HUES48 (cell line): ENCODE data around the gene ITGAD.

ENCODE experiments used
- H3K27ac ChIP-seq: one replicate; pipeline ENCODE4 v1.7.0; 2013; ENCODE audit warnings: low read depth, low read length, inconsistent platforms
- H3K27me3 ChIP-seq: 2 replicates; pipeline ENCODE4 v1.6.1; 2013; ENCODE audit warnings: mild to moderate bottlenecking, low read length; ENCODE audit not compliant: control insufficient read depth, insufficient read depth
- H3K36me3 ChIP-seq: 2 replicates; pipeline ENCODE4 v1.6.1; 2013; ENCODE audit warnings: low read length; ENCODE audit not compliant: control insufficient read depth, insufficient read depth
- H3K4me1 ChIP-seq: 2 replicates; pipeline ENCODE4 v1.6.1; 2013; ENCODE audit warnings: mild to moderate bottlenecking, low read length; ENCODE audit not compliant: control insufficient read depth, insufficient read depth
- H3K4me3 ChIP-seq: 2 replicates; pipeline ENCODE4 v1.5.1; 2013; ENCODE audit warnings: mild to moderate bottlenecking, low read depth, low read length
- H3K9ac ChIP-seq: 2 replicates; pipeline ENCODE4 v1.6.1; 2013; ENCODE audit warnings: mild to moderate bottlenecking, low read depth, low read length, moderate library complexity
- H3K9me3 ChIP-seq: 2 replicates; pipeline ENCODE4 v1.6.1; 2013; ENCODE audit warnings: low read length; ENCODE audit not compliant: control insufficient read depth, insufficient read depth

Gene ITGAD

GRCh38 chr16:31371008-31371407 lies 22.1 kb upstream of the ITGAD start:
- Histone ChIP-seq H3K4me3 (no peak overlapping the region), H3K27me3 (no peaks in the 10 kb centered on the region), H3K27ac (no peak overlapping the region), H3K9me3 (no peaks in the 10 kb centered on the region), H3K36me3 (no peaks in the 10 kb centered on the region), H3K9ac (no peak overlapping the region), H3K4me1 (no peaks in the 10 kb centered on the region)

DNA sequence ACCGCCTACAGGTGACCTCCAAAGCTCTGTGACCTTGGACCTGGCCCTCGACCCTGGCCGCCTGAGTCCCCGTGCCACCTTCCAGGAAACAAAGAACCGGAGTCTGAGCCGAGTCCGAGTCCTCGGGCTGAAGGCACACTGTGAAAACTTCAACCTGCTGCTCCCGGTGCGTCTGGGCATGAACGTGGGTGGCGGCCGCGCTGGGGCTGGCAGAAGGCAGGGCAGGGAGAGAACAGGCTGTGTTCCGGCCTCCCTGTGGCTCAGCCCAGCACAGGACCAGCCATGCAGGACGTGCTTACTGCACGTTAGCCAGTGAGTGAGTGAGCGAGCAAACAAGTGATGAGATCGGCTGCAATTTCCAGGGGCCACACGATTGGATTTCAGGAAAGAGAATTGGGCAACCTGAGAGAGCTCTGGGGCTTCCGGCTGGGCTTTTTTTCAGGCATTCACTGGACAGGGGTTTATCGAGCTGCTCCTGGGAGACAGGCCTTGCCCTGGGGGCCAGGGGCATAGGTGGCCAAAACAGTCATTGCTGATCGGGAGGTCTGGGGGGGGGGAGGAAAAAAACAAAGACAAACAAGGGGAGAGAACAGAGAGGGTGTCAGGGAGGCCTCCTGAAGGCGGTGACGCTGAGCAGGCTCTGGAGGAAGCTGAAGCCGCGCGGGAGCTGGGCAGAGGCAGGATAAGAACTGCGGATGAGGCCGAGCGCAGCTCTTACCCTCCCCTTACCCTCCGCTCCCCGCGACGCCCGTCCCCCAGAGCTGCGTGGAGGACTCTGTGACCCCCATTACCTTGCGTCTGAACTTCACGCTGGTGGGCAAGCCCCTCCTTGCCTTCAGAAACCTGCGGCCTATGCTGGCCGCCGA lies 21.3 kb upstream of the ITGAD start:
- H3K4me1 ChIP-seq: no peaks in the 10 kb centered on the region
- H3K9ac ChIP-seq: no peak overlapping the region
- H3K9me3 ChIP-seq: no peaks in the 10 kb centered on the region
- H3K27ac ChIP-seq: no peak overlapping the region
- no peaks in the 10 kb centered on the region for H3K36me3 ChIP-seq
- H3K4me3 ChIP-seq: no peak overlapping the region
- no peaks in the 10 kb centered on the region for H3K27me3 ChIP-seq

DNA sequence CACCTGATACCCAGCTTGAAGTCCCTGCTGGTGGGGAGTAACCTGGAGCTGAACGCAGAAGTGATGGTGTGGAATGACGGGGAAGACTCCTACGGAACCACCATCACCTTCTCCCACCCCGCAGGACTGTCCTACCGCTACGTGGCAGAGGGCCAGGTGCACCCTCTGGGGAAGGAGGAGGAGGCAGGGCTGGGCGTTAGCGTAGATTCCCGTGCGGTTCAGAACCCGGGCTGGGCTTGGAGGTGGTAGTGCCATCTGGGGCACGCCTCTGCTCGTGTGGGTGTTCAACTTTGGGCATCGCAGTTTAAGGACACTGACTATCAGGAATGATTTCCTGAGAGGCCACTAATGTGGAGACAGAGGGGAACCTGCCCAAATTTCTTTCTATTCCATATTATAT lies 19.9 kb upstream of the ITGAD start:
- Histone ChIP-seq H3K9ac (no peak overlapping the region), H3K27me3 (no peaks in the 10 kb centered on the region), H3K36me3 (no peaks in the 10 kb centered on the region), H3K9me3 (no peaks in the 10 kb centered on the region), H3K4me1 (no peaks in the 10 kb centered on the region), H3K4me3 (no peak overlapping the region), H3K27ac (no peak overlapping the region)

DNA sequence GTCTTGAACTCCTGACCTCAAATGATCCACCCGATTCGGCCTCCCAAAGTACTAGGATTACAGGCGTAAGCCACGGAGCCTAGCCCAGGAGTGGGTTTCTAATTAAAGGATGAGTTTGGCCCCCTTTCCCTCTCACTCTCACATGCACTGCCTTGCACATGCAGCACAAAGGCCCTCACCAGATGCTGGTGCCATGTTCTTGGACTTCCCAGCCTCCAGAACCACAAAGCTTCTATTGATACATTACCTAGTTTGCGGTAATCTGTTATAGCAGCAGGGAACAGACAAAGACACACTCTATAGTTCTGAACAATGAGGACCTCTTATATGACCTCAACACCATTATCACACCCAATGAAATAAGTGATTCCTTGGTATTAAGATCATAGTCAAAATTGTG lies 17.9 kb upstream of the ITGAD start:
- Histone ChIP-seq H3K4me1 (no peaks in the 10 kb centered on the region), H3K36me3 (no peaks in the 10 kb centered on the region), H3K27ac (no peak overlapping the region), H3K9me3 (no peaks in the 10 kb centered on the region), H3K9ac (no peak overlapping the region), H3K27me3 (no peaks in the 10 kb centered on the region), H3K4me3 (no peak overlapping the region)

DNA sequence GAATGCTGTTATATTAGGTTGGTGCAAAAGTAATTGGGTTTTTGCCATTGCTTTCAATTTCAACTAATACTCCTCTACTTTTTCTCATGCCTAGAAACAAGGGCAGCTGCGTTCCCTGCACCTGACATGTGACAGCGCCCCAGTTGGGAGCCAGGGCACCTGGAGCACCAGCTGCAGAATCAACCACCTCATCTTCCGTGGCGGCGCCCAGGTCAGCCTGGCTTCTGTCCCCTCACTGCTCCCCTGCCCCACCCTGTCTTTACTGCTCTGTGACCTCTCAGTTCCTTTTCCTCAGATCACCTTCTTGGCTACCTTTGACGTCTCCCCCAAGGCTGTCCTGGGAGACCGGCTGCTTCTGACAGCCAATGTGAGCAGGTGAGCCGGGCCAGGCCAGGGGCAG lies 16.4 kb upstream of the ITGAD start:
- no peak overlapping the region for H3K27ac ChIP-seq
- no peaks in the 10 kb centered on the region for H3K4me1 ChIP-seq
- no peaks in the 10 kb centered on the region for H3K36me3 ChIP-seq
- no peak overlapping the region for H3K9ac ChIP-seq
- no peaks in the 10 kb centered on the region for H3K9me3 ChIP-seq
- no peak overlapping the region for H3K4me3 ChIP-seq
- H3K27me3 ChIP-seq: no peaks in the 10 kb centered on the region

GRCh38 chr16:31377210-31377903 lies 15.8 kb upstream of the ITGAD start:
- H3K4me3 ChIP-seq: no peak overlapping the region
- H3K36me3 ChIP-seq: no peaks in the 10 kb centered on the region
- no peaks in the 10 kb centered on the region for H3K9me3 ChIP-seq
- no peak overlapping the region for H3K27ac ChIP-seq
- H3K27me3 ChIP-seq: no peaks in the 10 kb centered on the region
- no peak overlapping the region for H3K9ac ChIP-seq
- H3K4me1 ChIP-seq: no peaks in the 10 kb centered on the region

DNA sequence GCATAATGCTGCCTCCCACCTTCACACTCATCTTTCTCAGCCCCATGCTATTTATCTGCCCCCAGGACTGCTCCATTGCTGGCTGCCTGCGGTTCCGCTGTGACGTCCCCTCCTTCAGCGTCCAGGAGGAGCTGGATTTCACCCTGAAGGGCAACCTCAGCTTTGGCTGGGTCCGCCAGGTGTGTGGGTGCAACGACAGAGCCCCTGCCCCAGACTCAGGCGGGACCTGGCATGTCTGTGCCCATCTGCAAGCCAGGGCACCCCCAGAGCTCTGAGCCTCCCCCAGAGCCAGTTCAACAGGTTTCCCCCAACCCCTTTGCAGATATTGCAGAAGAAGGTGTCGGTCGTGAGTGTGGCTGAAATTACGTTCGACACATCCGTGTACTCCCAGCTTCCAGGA lies 12.9 kb upstream of the ITGAD start:
- no peak overlapping the region for H3K4me3 ChIP-seq
- no peaks in the 10 kb centered on the region for H3K27me3 ChIP-seq
- no peaks in the 10 kb centered on the region for H3K36me3 ChIP-seq
- no peaks in the 10 kb centered on the region for H3K4me1 ChIP-seq
- H3K9ac ChIP-seq: no peak overlapping the region
- H3K9me3 ChIP-seq: no peaks in the 10 kb centered on the region
- H3K27ac ChIP-seq: no peak overlapping the region

GRCh38 chr16:31382485-31383161 lies 10.5 kb upstream of the ITGAD start:
- no peak overlapping the region for H3K4me3 ChIP-seq
- H3K9me3 ChIP-seq: no peaks in the 10 kb centered on the region
- H3K4me1 ChIP-seq: peaks cover 5% of the 10 kb centered on the region; the same call in 1 of the 2 replicates
- no peak overlapping the region for H3K9ac ChIP-seq
- H3K36me3 ChIP-seq: no peaks in the 10 kb centered on the region
- H3K27ac ChIP-seq: no peak overlapping the region
- H3K27me3 ChIP-seq: no peaks in the 10 kb centered on the region

DNA sequence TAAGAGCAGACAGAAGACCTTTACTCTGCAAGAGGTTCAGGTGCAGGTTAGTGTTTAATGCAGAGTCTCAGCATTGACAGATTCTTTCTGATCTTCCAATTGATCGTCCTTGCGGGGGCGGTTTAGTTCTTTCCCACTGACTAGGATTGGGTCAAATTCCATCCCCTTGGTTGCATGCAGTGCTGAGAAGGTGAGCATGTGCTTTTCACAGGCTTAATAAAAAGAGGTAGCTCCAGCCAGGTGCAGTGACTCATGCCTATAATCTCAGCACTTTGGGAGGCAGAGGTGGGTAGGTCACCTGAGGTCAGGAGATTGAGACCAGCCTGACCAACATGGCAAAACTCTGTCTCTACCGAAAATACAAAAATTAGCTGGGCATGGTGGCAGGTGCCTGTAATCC lies 7.5 kb upstream of the ITGAD start:
- no peak overlapping the region for H3K9ac ChIP-seq
- no peak overlapping the region for H3K27ac ChIP-seq
- H3K36me3 ChIP-seq: no peaks in the 10 kb centered on the region
- H3K27me3 ChIP-seq: no peaks in the 10 kb centered on the region
- H3K4me1 ChIP-seq: peaks cover 5% of the 10 kb centered on the region; the same call in 1 of the 2 replicates
- no peaks in the 10 kb centered on the region for H3K9me3 ChIP-seq
- H3K4me3 ChIP-seq: no peak overlapping the region

DNA sequence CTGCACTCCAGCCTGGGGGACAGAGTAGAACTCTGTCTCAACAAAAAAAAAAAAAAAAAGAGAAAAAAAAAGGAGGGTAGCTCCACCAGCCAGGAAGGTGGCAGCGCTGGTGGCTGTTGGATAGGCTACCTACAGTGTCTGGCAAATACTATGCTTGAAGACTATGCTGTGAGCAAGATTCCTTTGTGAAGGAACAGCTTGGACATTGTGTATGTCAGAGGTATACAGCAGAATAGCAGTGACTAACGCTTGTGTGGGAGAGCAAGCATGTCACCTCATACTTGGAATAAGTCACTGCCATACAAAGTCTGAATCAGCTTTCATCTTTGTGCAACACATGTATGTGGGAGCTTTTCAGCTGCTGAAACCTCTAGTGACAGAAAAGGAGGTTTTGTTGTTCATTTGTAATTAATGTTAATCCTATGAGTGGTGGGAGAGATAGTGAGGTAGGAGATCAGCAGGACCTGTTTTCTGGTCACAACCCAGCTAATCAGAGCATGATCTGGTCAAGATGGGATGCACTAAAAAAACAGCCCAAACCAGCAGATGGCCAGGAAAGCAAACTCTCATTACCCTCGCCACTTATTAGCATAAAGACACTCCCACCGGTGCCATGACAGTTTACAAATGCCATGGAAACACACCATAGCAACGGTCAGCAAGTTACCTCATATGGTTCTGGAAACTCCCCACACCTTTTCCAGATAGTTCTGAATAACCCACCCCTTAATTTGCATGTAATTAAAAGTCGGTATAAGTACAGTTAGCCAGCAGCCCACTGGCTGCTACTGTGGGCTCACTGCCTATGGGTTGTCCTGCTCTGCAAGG lies 6.8 kb upstream of the ITGAD start:
- no peaks in the 10 kb centered on the region for H3K27me3 ChIP-seq

More for the DNA sequence above, 6.8 kb upstream of the ITGAD start:
- no peaks in the 10 kb centered on the region for H3K36me3 ChIP-seq
- H3K4me3 ChIP-seq: no peak overlapping the region
- no peaks in the 10 kb centered on the region for H3K9me3 ChIP-seq
- no peak overlapping the region for H3K27ac ChIP-seq
- no peak overlapping the region for H3K9ac ChIP-seq
- H3K4me1 ChIP-seq: peaks cover 5% of the 10 kb centered on the region; the same call in 1 of the 2 replicates
